H1 (cell line): Measurements from ENCODE around the gene CAPZA3. TPM values are rescaled to one million over a fixed set of nuclear protein-coding genes. Genes with fewer than 3 reads are reported as not detected.

ENCODE experiments used
- CTCF ChIA-PET: fragments of 300-600 bp; sonication (Branson Sonifier 250); formaldehyde crosslinking; loops from one replicate; lab custom pipeline; 2021; ENCODE audit not compliant: partially characterized antibody; lab: Charles Lee
- POLR2A ChIA-PET: fragments of 300-600 bp; sonication (Branson Sonifier 250); formaldehyde crosslinking; loops from one replicate; lab custom pipeline; 2021; ENCODE audit warnings: inconsistent platforms; ENCODE audit not compliant: partially characterized antibody; lab: Charles Lee
- DNase-seq, 2 experiments: peaks; one replicate each; pipeline versions ENCODE4 v3.0.0 to v3.0.0-alpha.2; 2010 to 2022; ENCODE audit warnings: low spot score in 2 of 2, low read depth in 1 of 2, mixed read lengths in 1 of 2
- FAIRE-seq: peaks from 2 replicates; lab custom pipeline; 2011; peaks lifted over from hg19 to GRCh38; lab: Jason Lieb, UNC
- H2AFZ ChIP-seq: 2 replicates; pipeline ENCODE4 v1.8.1; 2012; ENCODE audit warnings: low read length, inconsistent platforms
- H2AK5ac ChIP-seq: 2 replicates; pipeline ENCODE4 v1.6.1; 2013; ENCODE audit warnings: low read depth, low read length
- H2BK120ac ChIP-seq: replicated peaks from 2 replicates; pipeline ENCODE3; 2013; ENCODE audit warnings: low read depth, low read length, inconsistent platforms
- H2BK12ac ChIP-seq: 2 replicates; pipeline ENCODE4 v1.6.1; 2013; ENCODE audit warnings: low read depth, low read length
- H2BK15ac ChIP-seq: 2 replicates; pipeline ENCODE4 v1.6.1; 2013; ENCODE audit warnings: low read length
- H2BK20ac ChIP-seq: 2 replicates; pipeline ENCODE4 v1.6.1; 2013; ENCODE audit warnings: low read length
- H2BK5ac ChIP-seq: 2 replicates; pipeline ENCODE4 v1.6.1; 2013; ENCODE audit warnings: low read depth, low read length
- H3K14ac ChIP-seq: 2 replicates; pipeline ENCODE4 v1.6.1; 2013; ENCODE audit warnings: inconsistent platforms; ENCODE audit not compliant: insufficient read length
- H3K18ac ChIP-seq: 2 replicates; pipeline ENCODE4 v1.6.1; 2013; ENCODE audit warnings: low read length; ENCODE audit errors: extremely low read depth
- H3K23ac ChIP-seq: 2 replicates; pipeline ENCODE4 v1.6.1; 2013; ENCODE audit warnings: inconsistent platforms; ENCODE audit not compliant: insufficient read length
- H3K23me2 ChIP-seq: 2 replicates; pipeline ENCODE4 v1.6.1; 2013; ENCODE audit warnings: low read depth, low read length
- H3K27ac ChIP-seq: 2 replicates; pipeline ENCODE4 v1.6.1; 2011; ENCODE audit warnings: low read depth, low read length, inconsistent platforms
- H3K27me3 ChIP-seq, 4 experiments: replicated peaks in 1 of 4; 1 replicate in 1 of 4; 2 replicates in 3 of 4; pipeline versions ENCODE4 v1.6.1 to v1.8.1; 2011 to 2013; ENCODE audit warnings: low read length in 3 of 4, mild to moderate bottlenecking in 3 of 4, inconsistent platforms in 2 of 4, mixed read lengths in 2 of 4, moderate library complexity in 1 of 4; ENCODE audit not compliant: control insufficient read depth in 3 of 4, insufficient read depth in 3 of 4; ENCODE audit errors: extremely low read depth in 1 of 4
- H3K36me3 ChIP-seq, 4 experiments: 2 replicates each; pipeline versions ENCODE4 v1.6.1 to v1.8.1; 2011 to 2013; ENCODE audit warnings: mild to moderate bottlenecking in 4 of 4, low read length in 3 of 4, moderate library complexity in 2 of 4, control low read depth in 1 of 4, inconsistent platforms in 1 of 4; ENCODE audit not compliant: insufficient read depth in 4 of 4, control insufficient read depth in 2 of 4
- H3K4ac ChIP-seq: replicated peaks from 2 replicates; pipeline ENCODE3; 2013; ENCODE audit warnings: low read length, low read depth, mixed read lengths, inconsistent platforms; ENCODE audit not compliant: insufficient read length
- H3K4me1 ChIP-seq, 4 experiments: replicated peaks in 1 of 4; 1 replicate in 1 of 4; 2 replicates in 3 of 4; pipeline versions ENCODE4 v1.6.1 to v1.8.1; 2011 to 2013; ENCODE audit warnings: low read length in 3 of 4, inconsistent platforms in 2 of 4, mixed read lengths in 1 of 4; ENCODE audit not compliant: insufficient read depth in 4 of 4, control insufficient read depth in 3 of 4
- H3K4me2 ChIP-seq, 2 experiments: 2 replicates each; pipeline versions ENCODE4 v1.6.1 to v1.8.1; 2011 to 2013; ENCODE audit warnings: low read depth in 2 of 2, low read length in 2 of 2, control low read depth in 1 of 2, inconsistent platforms in 1 of 2, mild to moderate bottlenecking in 1 of 2; ENCODE audit not compliant: insufficient read depth in 1 of 2
- H3K4me3 ChIP-seq, 4 experiments: fragments of 200-600, 300-600 bp in 1 of 4; sonication (generic), shearing (Covaris generic), sonication (Bioruptor Twin) in 1 of 4; 2 replicates each; pipeline versions ENCODE4 v1.5.1 to v1.8.1; 2011 to 2016; ENCODE audit warnings: low read length in 4 of 4, low read depth in 3 of 4, control low read depth in 2 of 4, inconsistent platforms in 2 of 4, mild to moderate bottlenecking in 2 of 4, mixed read lengths in 1 of 4, moderate library complexity in 1 of 4; ENCODE audit not compliant: insufficient read depth in 2 of 4; ENCODE audit errors: extremely low read depth in 1 of 4
- H3K56ac ChIP-seq: replicated peaks from 2 replicates; pipeline ENCODE3; 2013; ENCODE audit warnings: low read depth, mild to moderate bottlenecking, mixed read lengths, low read length, inconsistent platforms; ENCODE audit not compliant: insufficient read length
- H3K79me1 ChIP-seq: 2 replicates; pipeline ENCODE4 v1.6.1; 2013; ENCODE audit warnings: low read depth, low read length, control low read depth
- H3K79me2 ChIP-seq, 2 experiments: 2 replicates each; pipeline versions ENCODE4 v1.6.1 to v1.8.1; 2012 to 2013; ENCODE audit warnings: low read length in 2 of 2, mild to moderate bottlenecking in 2 of 2, inconsistent platforms in 1 of 2; ENCODE audit not compliant: insufficient read depth in 2 of 2, control insufficient read depth in 1 of 2
- H3K9ac ChIP-seq, 4 experiments: replicated peaks in 1 of 4; 1 replicate in 1 of 4; 2 replicates in 3 of 4; pipeline versions ENCODE4 v1.6.1 to v1.8.1; 2011 to 2013; ENCODE audit warnings: low read depth in 3 of 4, low read length in 3 of 4, control low read depth in 2 of 4, mild to moderate bottlenecking in 2 of 4, moderate library complexity in 2 of 4, inconsistent platforms in 1 of 4; ENCODE audit errors: extremely low read depth in 1 of 4
- H3K9me3 ChIP-seq, 2 experiments: 2 replicates each; pipeline versions ENCODE4 v1.6.1 to v1.8.1; 2012 to 2013; ENCODE audit warnings: mild to moderate bottlenecking in 2 of 2, moderate library complexity in 2 of 2, control low read depth in 1 of 2, inconsistent platforms in 1 of 2, low read depth in 1 of 2, low read length in 1 of 2, mixed read lengths in 1 of 2; ENCODE audit not compliant: insufficient read depth in 2 of 2
- H4K20me1 ChIP-seq, 2 experiments: replicated peaks in 1 of 2; 2 replicates each; pipeline versions ENCODE3 to v1.8.1; 2011 to 2013; ENCODE audit warnings: inconsistent platforms in 2 of 2, low read length in 2 of 2, mild to moderate bottlenecking in 1 of 2; ENCODE audit not compliant: insufficient read depth in 2 of 2, control insufficient read depth in 1 of 2
- H4K5ac ChIP-seq: 2 replicates; pipeline ENCODE4 v1.6.1; 2013; ENCODE audit warnings: low read length, low read depth, mixed read lengths, inconsistent platforms; ENCODE audit not compliant: insufficient read length
- H4K8ac ChIP-seq: 2 replicates; pipeline ENCODE4 v1.8.0; 2013; ENCODE audit warnings: mild to moderate bottlenecking, moderate library complexity, low read length, inconsistent platforms; ENCODE audit not compliant: insufficient read depth; ENCODE audit errors: extremely low read depth
- H4K91ac ChIP-seq: replicated peaks from 2 replicates; pipeline ENCODE3; 2013; ENCODE audit warnings: low read length, mixed read lengths, inconsistent platforms; ENCODE audit not compliant: insufficient read length
- BRCA1 ChIP-seq: IDR thresholded peaks from 2 replicates; pipeline ENCODE4 v1.6.1; 2012; ENCODE audit warnings: low read depth, low read length, improper control_type of control experiment
- CBX5 ChIP-seq: fragments of 300-800, 300-1000 bp; sonication (generic); IDR thresholded peaks from 2 replicates; pipeline ENCODE4 v1.7.1; 2016; ENCODE audit warnings: antibody characterized with exemption, low read length, low read depth
- CEBPB ChIP-seq: IDR thresholded peaks from 2 replicates; pipeline ENCODE4 v1.6.1; 2012; ENCODE audit warnings: low read depth, low read length
- E2F6 ChIP-seq: IDR thresholded peaks from 2 replicates; pipeline ENCODE4 v1.6.1; 2012; ENCODE audit warnings: inconsistent platforms
- EZH2 ChIP-seq: fragments of 200-600 bp; sonication (generic); IDR thresholded peaks from 2 replicates; pipeline ENCODE4 v1.7.1; 2012; ENCODE audit warnings: low read depth, mild to moderate bottlenecking, moderate library complexity, low read length, inconsistent platforms; ENCODE audit not compliant: severe bottlenecking
- HDAC2 ChIP-seq, 2 experiments: fragments of 300-600 bp in 1 of 2; sonication (generic) in 1 of 2; IDR thresholded peaks; 2 replicates each; pipeline ENCODE4 v1.6.1; 2011 to 2012; ENCODE audit warnings: low read depth in 2 of 2, low read length in 2 of 2, mild to moderate bottlenecking in 2 of 2, moderate library complexity in 2 of 2, borderline replicate concordance in 1 of 2, inconsistent platforms in 1 of 2
- KDM1A ChIP-seq: fragments of 200-600, 300-600 bp; sonication (generic); IDR thresholded peaks from 2 replicates; pipeline ENCODE4 v1.7.1; 2016; ENCODE audit warnings: mild to moderate bottlenecking, low read length, borderline replicate concordance
- RFX5 ChIP-seq: IDR thresholded peaks from 2 replicates; pipeline ENCODE4 v1.6.1; 2011; ENCODE audit warnings: low read depth, low read length, improper control_type of control experiment, borderline replicate concordance
- RXRA ChIP-seq: IDR thresholded peaks from 2 replicates; pipeline ENCODE4 v1.6.1; 2011; ENCODE audit warnings: low read depth, mild to moderate bottlenecking, low read length, moderate library complexity; ENCODE audit not compliant: insufficient read depth
- SIX5 ChIP-seq: IDR thresholded peaks from 2 replicates; pipeline ENCODE4 v1.6.1; 2011; ENCODE audit warnings: mild to moderate bottlenecking, low read depth, low read length
- TAF1 ChIP-seq: IDR thresholded peaks from 2 replicates; pipeline ENCODE4 v1.6.1; 2011; ENCODE audit warnings: mild to moderate bottlenecking, low read depth, low read length
- polyA plus RNA-seq, 7 experiments: library from polyadenylated mRNA; depleted of rRNA in 3 of 7; stranded (reverse) in 5 of 7; unstranded in 2 of 7; fragments of >200 nt in 5 of 7; fragments of 200-250 nt in 2 of 7; gene quantifications; 1 replicate in 5 of 7; 2 replicates in 1 of 7; 4 replicates in 1 of 7; pipeline versions ENCODE4 v1.2.1 to v1.2.3, GENCODE V29; 2011 to 2013; ENCODE audit warnings: missing spikeins in 2 of 7, mixed read lengths in 2 of 7
- total RNA-seq: library from RNA; stranded (reverse); fragmentation: NEBNext Ultra II Directional; extraction: Animal tissue kit (Norgen Biotek cat#: 25700); gene quantifications from 2 replicates; pipeline ENCODE4 v1.2.1, GENCODE V29; 2021
- TF ChIP-seq, protein P1 (sequence below): IDR thresholded peaks from 2 replicates; pipeline ENCODE4 v1.6.1; 2011; ENCODE audit warnings: low read length, improper control_type of control experiment

Gene CAPZA3
- total and polyA plus RNA-seq, 2 of the 8 experiments (the other 6 are each of a cell fraction or from before 2014, with no cell fraction given): not detected

GRCh38 chr12:18696971-18697602 is 40.8 kb upstream of the CAPZA3 start:
- no peak for FAIRE-seq
- Histone ChIP-seq H2BK12ac (no peak overlapping the region), H2BK120ac (no peak overlapping the region), H3K23me2 (no peaks in the 10 kb centered on the region), H3K4ac (no peak overlapping the region), H2AK5ac (no peak overlapping the region), H3K79me2 (no peaks in the 10 kb centered on the region), H2AFZ (no peak overlapping the region), H2BK5ac (no peak overlapping the region), H2BK15ac (no peak overlapping the region), H3K4me1 (no peaks in the 10 kb centered on the region), H3K23ac (no peak overlapping the region), H3K27me3 (no peaks in the 10 kb centered on the region), H3K9me3 (no peaks in the 10 kb centered on the region), H4K20me1 (no peaks in the 10 kb centered on the region), H4K5ac (no peak overlapping the region), H3K9ac (no peak overlapping the region), H3K4me2 (no peak overlapping the region), H3K36me3 (no peaks in the 10 kb centered on the region), H3K79me1 (no peaks in the 10 kb centered on the region), H3K14ac (no peak overlapping the region), H3K27ac (no peak overlapping the region), H2BK20ac (no peak overlapping the region), H4K8ac (no peak overlapping the region), H4K91ac (no peak overlapping the region), H3K18ac (no peak overlapping the region), H3K56ac (no peak overlapping the region), H3K4me3 (no peak overlapping the region)
- POLR2A ChIA-PET: interaction anchor here (0.7 kb wide), 1 partner anchor 311 kb away, joined by 3 read pairs; no protein-coding TSS in a partner anchor
- no peak for DNase-seq
- CTCF ChIA-PET: no interaction called here
- no peak for TF ChIP-seq E2F6
- no peak for TF ChIP-seq CBX5
- no peak for TF ChIP-seq EZH2
- no peak for TF ChIP-seq KDM1A
- TF ChIP-seq TAF1: no peak
- no peak for TF ChIP-seq CEBPB
- no peak for TF ChIP-seq RFX5
- TF ChIP-seq, protein P1, sequence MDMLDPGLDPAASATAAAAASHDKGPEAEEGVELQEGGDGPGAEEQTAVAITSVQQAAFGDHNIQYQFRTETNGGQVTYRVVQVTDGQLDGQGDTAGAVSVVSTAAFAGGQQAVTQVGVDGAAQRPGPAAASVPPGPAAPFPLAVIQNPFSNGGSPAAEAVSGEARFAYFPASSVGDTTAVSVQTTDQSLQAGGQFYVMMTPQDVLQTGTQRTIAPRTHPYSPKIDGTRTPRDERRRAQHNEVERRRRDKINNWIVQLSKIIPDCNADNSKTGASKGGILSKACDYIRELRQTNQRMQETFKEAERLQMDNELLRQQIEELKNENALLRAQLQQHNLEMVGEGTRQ: no peak
- TF ChIP-seq HDAC2 (IDR thresholded peaks at IDR 0.05; ENCODE audit: borderline replicate concordance in 1 of 2, low read depth in 2 of 2, low read length in 2 of 2): no peak
- no peak for TF ChIP-seq RXRA
- TF ChIP-seq SIX5: no peak
- no peak for TF ChIP-seq BRCA1
